Activated naive CD8-positive, alpha-beta T cell treated with anti-CD3 and anti-CD28 coated beads, Interleukin-2, amount 10 ng/mL, durations not matched to agents 7 days and 5 days (primary cell): ENCODE data around the gene PDS5B. TPM values are rescaled to one million over a fixed set of nuclear protein-coding genes. Genes with fewer than 3 reads are reported as not detected.
"Not testable (repeated sequence)": the region's sequence is repeated elsewhere in the genome, so short reads cannot be mapped to it uniquely, and the experiment has no call there.

Experiments used
- ATAC-seq: fragments of 150-1000 bp; cut with Tn5 transposase; one replicate; pipeline ENCODE4 v1.10.0; 2021; ENCODE audit warnings: low read depth, moderate library complexity
- POLR2A ChIA-PET: fragments of 350-600 bp; sonication (Branson Sonifier 250); formaldehyde crosslinking; loops from one replicate; lab custom pipeline; 2021; ENCODE audit warnings: antibody characterized with exemption; lab: Charles Lee
- DNase-seq: peaks from one replicate; pipeline ENCODE4 v3.0.0; 2021
- H3K27ac Mint-ChIP-seq: one replicate; pipeline ENCODE4 v1.8.0; 2022; ENCODE audit warnings: mild to moderate bottlenecking, mixed read lengths
- H3K27me3 Mint-ChIP-seq: one replicate; pipeline ENCODE4 v1.8.0; 2022; ENCODE audit warnings: mild to moderate bottlenecking, moderate library complexity, mixed read lengths
- H3K36me3 Mint-ChIP-seq: one replicate; pipeline ENCODE4 v1.8.0; 2021; ENCODE audit warnings: mild to moderate bottlenecking, mixed read lengths
- H3K4me1 Mint-ChIP-seq: one replicate; pipeline ENCODE4 v1.8.0; 2021; ENCODE audit warnings: mixed read lengths
- H3K4me3 Mint-ChIP-seq: one replicate; pipeline ENCODE4 v1.8.0; 2022; ENCODE audit warnings: mild to moderate bottlenecking, moderate library complexity, mixed read lengths
- H3K9me3 Mint-ChIP-seq: one replicate; pipeline ENCODE4 v1.8.0; 2021; ENCODE audit warnings: mixed read lengths
- total RNA-seq, 2 experiments: library from RNA; stranded (reverse); gene quantifications; one replicate each; pipeline ENCODE4 v1.2.3, GENCODE V29; 2021

PDS5B gene
- total RNA-seq, result 10 to 100 TPM; 64.8 to 71.3 TPM

GRCh38 chr13:32586080-32586900, at the start of gene PDS5B:
Gene PDS5B, plus strand, starts transcription at chr13:32586452. Its CDS starts 62,321 bp downstream, at chr13:32648773.
- POLR2A ChIA-PET, result interaction anchor here (0.6 to 1.2 kb wide), 13 partner anchors 53 to 957 kb away, joined by 3 to 6 read pairs (median 4); partner anchors contain the start of genes BRCA2 and ZAR1L
- peak; percentile 95 for ATAC-seq

GRCh38 chr13:32537580-32538142, 48.6 kb upstream of the PDS5B start:
- Mint-ChIP-seq H3K4me3 (peak overlapping the region; percentile 91), H3K27me3 (no peaks in the 10 kb centered on the region), H3K27ac (peak overlapping the region; percentile 97), H3K36me3 (peaks cover 37% of the 10 kb centered on the region), H3K4me1 (peaks cover 39% of the 10 kb centered on the region), H3K9me3 (peaks cover 1% of the 10 kb centered on the region)
- POLR2A ChIA-PET, result interaction anchor here (0.6 to 3.4 kb wide), 9 partner anchors 9 to 383 kb away, joined by 3 to 29 read pairs (median 3); partner anchors contain the start of genes BRCA2, N4BP2L1 and ZAR1L
- peak; percentile 64 for DNase-seq
- ATAC-seq, result peak; percentile 2

More at GRCh38 chr13:32586080-32586900, at the start of gene PDS5B:
- Mint-ChIP-seq H3K4me1 (peaks cover 36% of the 10 kb centered on the region), H3K27ac (peak within 1 kb of the TSS; percentile 94), H3K36me3 (no peaks in the 10 kb centered on the region), H3K4me3 (peak within 1 kb of the TSS; percentile 88), H3K27me3 (peaks cover 14% of the 10 kb centered on the region), H3K9me3 (no peaks in the 10 kb centered on the region)
- peak; percentile 99 for DNase-seq

- Mint-ChIP-seq H3K27me3 (no peaks in the 10 kb centered on the region), H3K36me3 (peaks cover 32% of the 10 kb centered on the region), H3K4me3 (peak overlapping the region; percentile 91), H3K27ac (peak overlapping the region; percentile 97), H3K9me3 (peaks cover 1% of the 10 kb centered on the region), H3K4me1 (peaks cover 39% of the 10 kb centered on the region)
- DNase-seq (peak; percentile 66), ATAC-seq (peak; percentile 88)
- POLR2A ChIA-PET, result interaction anchor here (0.6 to 3.4 kb wide), 11 partner anchors 8 to 1337 kb away, joined by 3 to 29 read pairs (median 4); partner anchors contain the start of genes BRCA2, N4BP2L1 and ZAR1L
These were observed 48.1 kb upstream of the PDS5B start for GRCh38 chr13:32538143-32538620.

- peak; percentile 95 for ATAC-seq
- Mint-ChIP-seq H3K36me3 (peaks cover 28% of the 10 kb centered on the region), H3K9me3 (peaks cover 1% of the 10 kb centered on the region), H3K4me3 (peak within 1 kb of the TSS; percentile 91), H3K4me1 (peaks cover 37% of the 10 kb centered on the region), H3K27ac (peak within 1 kb of the TSS; percentile 97), H3K27me3 (no peaks in the 10 kb centered on the region)
- POLR2A ChIA-PET, result interaction anchor here (0.6 to 3.4 kb wide), 11 partner anchors 8 to 1338 kb away, joined by 3 to 29 read pairs (median 4); partner anchors contain the start of genes BRCA2, N4BP2L1 and ZAR1L
- peak; percentile 83 for DNase-seq
These were observed 47.5 kb upstream of the PDS5B start, which contains the start of gene N4BP2L2 for GRCh38 chr13:32538621-32539246. Gene N4BP2L2, minus strand, starts transcription at chr13:32538795. Its CDS starts 1,768 bp downstream, at chr13:32537027.

- no peaks in the 10 kb centered on the region for H3K9me3 Mint-ChIP-seq
- peaks cover 2% of the 10 kb centered on the region for H3K36me3 Mint-ChIP-seq
- DNase-seq, result no peak
- no peak overlapping the region for H3K27ac Mint-ChIP-seq
- H3K4me3 Mint-ChIP-seq, result no peak overlapping the region
- H3K27me3 Mint-ChIP-seq, result peaks cover 2% of the 10 kb centered on the region
- H3K4me1 Mint-ChIP-seq, result peaks cover 10% of the 10 kb centered on the region
- ATAC-seq, result no peak
- POLR2A ChIA-PET, result no interaction called here
These were observed 44.0 kb upstream of the PDS5B start for GRCh38 chr13:32542221-32542620.

- DNase-seq, result no peak
- Mint-ChIP-seq H3K4me1 (peaks cover 4% of the 10 kb centered on the region), H3K27ac (no peak overlapping the region), H3K9me3 (no peaks in the 10 kb centered on the region), H3K27me3 (peaks cover 2% of the 10 kb centered on the region), H3K4me3 (no peak overlapping the region), H3K36me3 (no peaks in the 10 kb centered on the region)
- POLR2A ChIA-PET, result no interaction called here
- ATAC-seq, result no peak
These were observed 41.2 kb upstream of the PDS5B start for GRCh38 chr13:32545083-32545482.

- Mint-ChIP-seq H3K36me3 (peaks cover 2% of the 10 kb centered on the region), H3K4me1 (peaks cover 4% of the 10 kb centered on the region), H3K27me3 (peaks cover 2% of the 10 kb centered on the region), H3K9me3 (peaks cover 2% of the 10 kb centered on the region), H3K27ac (no peak overlapping the region), H3K4me3 (no peak overlapping the region)
- DNase-seq, result no peak
- POLR2A ChIA-PET, result no interaction called here
- no peak for ATAC-seq
These were observed 37.4 kb upstream of the PDS5B start for GRCh38 chr13:32548837-32549236.

- POLR2A ChIA-PET, result no interaction called here
These were observed 36.5 kb upstream of the PDS5B start for GRCh38 chr13:32549788-32550187.

GRCh38 chr13:32553720-32554119, 32.5 kb upstream of the PDS5B start:
- H3K4me3 Mint-ChIP-seq, result no peak overlapping the region
- POLR2A ChIA-PET, result no interaction called here
- peaks cover 4% of the 10 kb centered on the region for H3K9me3 Mint-ChIP-seq

More at GRCh38 chr13:32549788-32550187, 36.5 kb upstream of the PDS5B start:
- H3K4me3 Mint-ChIP-seq, result no peak overlapping the region
- peaks cover 4% of the 10 kb centered on the region for H3K4me1 Mint-ChIP-seq
- peaks cover 2% of the 10 kb centered on the region for H3K9me3 Mint-ChIP-seq
- ATAC-seq (no peak), DNase-seq (no peak)
- peaks cover 2% of the 10 kb centered on the region for H3K27me3 Mint-ChIP-seq
- H3K27ac Mint-ChIP-seq, result no peak overlapping the region
- peaks cover 2% of the 10 kb centered on the region for H3K36me3 Mint-ChIP-seq

GRCh38 chr13:32555613-32556012, 30.6 kb upstream of the PDS5B start:
- Mint-ChIP-seq H3K9me3 (peaks cover 6% of the 10 kb centered on the region), H3K27me3 (no peaks in the 10 kb centered on the region), H3K4me1 (no peaks in the 10 kb centered on the region), H3K4me3 (no peak overlapping the region), H3K36me3 (peaks cover 4% of the 10 kb centered on the region), H3K27ac (no peak overlapping the region)
- ATAC-seq (no peak), DNase-seq (no peak)
- POLR2A ChIA-PET, result no interaction called here

More at GRCh38 chr13:32553720-32554119, 32.5 kb upstream of the PDS5B start:
- Mint-ChIP-seq H3K27me3 (no peaks in the 10 kb centered on the region), H3K27ac (no peak overlapping the region), H3K36me3 (peaks cover 2% of the 10 kb centered on the region), H3K4me1 (peaks cover 2% of the 10 kb centered on the region)
- ATAC-seq, result no peak
- DNase-seq, result no peak

- peaks cover 14% of the 10 kb centered on the region for H3K9me3 Mint-ChIP-seq
- H3K4me1 Mint-ChIP-seq, H3K27me3 Mint-ChIP-seq, ATAC-seq, POLR2A ChIA-PET, H3K4me3 Mint-ChIP-seq, DNase-seq, H3K36me3 Mint-ChIP-seq: not testable (repeated sequence)
- peak overlapping the region; percentile 17 for H3K27ac Mint-ChIP-seq
These were observed 25.4 kb upstream of the PDS5B start for GRCh38 chr13:32560842-32561241.

- POLR2A ChIA-PET, H3K4me1 Mint-ChIP-seq, H3K27ac Mint-ChIP-seq, DNase-seq, H3K36me3 Mint-ChIP-seq, ATAC-seq, H3K4me3 Mint-ChIP-seq, H3K27me3 Mint-ChIP-seq: not testable (repeated sequence)
- peaks cover 18% of the 10 kb centered on the region for H3K9me3 Mint-ChIP-seq
These were observed 10.6 kb upstream of the PDS5B start for GRCh38 chr13:32575687-32576086.

GRCh38 chr13:32577032-32577431, 9.2 kb upstream of the PDS5B start:
- Mint-ChIP-seq H3K27me3 (peaks cover 2% of the 10 kb centered on the region), H3K9me3 (peaks cover 18% of the 10 kb centered on the region), H3K36me3 (peaks cover 6% of the 10 kb centered on the region), H3K4me1 (no peaks in the 10 kb centered on the region), H3K4me3 (no peak overlapping the region), H3K27ac (no peak overlapping the region)
- ATAC-seq (no peak), DNase-seq (no peak)
- POLR2A ChIA-PET, result no interaction called here
